ENCODE data around the gene ATAD3B. TPM values are rescaled to one million over a fixed set of nuclear protein-coding genes. Genes with fewer than 3 reads are reported as not detected.

ATAD3B gene
- total and polyA plus RNA-seq, 2 donors from 2014 or later = 13.3 to 28.8 TPM

DNA sequence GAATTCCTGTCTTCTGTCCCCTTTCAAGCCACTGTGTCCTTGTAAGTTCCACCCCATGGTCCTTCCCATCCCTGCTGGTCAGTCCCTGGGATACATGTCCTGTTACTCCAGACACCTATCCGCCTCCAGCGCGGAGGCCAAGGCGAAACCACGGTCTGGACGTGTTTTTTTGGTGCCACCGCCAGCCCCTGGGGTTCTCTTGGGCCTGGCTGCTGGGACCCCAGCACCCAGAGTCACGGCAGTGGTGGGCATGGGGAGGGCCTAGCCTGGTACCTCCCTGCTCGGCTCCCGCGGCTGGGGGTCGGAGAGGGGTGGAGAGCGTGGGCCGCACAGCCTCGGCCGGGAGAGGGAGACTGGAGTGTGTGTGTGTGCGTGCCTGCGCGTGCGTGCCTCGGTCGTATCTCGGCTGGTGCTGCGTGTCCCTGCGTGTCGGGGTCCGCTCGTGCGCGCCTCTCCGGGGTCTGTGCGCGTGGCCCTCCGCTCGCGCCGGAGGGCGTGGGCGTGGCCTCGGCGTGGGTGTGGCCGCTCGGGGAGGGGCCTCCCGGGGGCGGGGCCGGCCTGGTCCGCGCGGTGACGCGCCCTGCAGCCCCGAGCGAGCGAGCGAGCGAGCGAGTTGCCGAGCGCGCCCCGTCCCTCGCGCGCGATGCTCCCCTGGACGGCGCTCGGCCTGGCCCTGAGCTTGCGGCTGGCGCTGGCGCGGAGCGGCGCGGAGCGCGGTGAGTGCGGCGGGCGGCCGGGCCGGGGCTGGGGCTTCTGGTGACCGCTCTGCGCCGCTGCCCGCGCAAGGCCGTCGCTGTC, 36.3 kb upstream of the ATAD3B start, which contains the start of gene VWA1:
TSS of gene VWA1 (plus strand) at position 585 of the 798 bp plus-strand sequence. CDS start at position 644, 59 bp downstream.
- intact Hi-C loops (cut with DNase I) = no loop called here
- H3K27me3 ChIP-seq (ENCODE audit: control insufficient read depth, insufficient read depth, low read length) = no peaks in the 10 kb centered on the region
- peaks cover 0 to 46% (median 12%) of the 10 kb centered on the region in 3 donors for H3K4me1 ChIP-seq (ENCODE audit: control insufficient read depth in 2 of 3, insufficient read depth in 2 of 3, low read depth in 1 of 3, low read length in 3 of 3)
- TF ChIP-seq, protein P1, sequence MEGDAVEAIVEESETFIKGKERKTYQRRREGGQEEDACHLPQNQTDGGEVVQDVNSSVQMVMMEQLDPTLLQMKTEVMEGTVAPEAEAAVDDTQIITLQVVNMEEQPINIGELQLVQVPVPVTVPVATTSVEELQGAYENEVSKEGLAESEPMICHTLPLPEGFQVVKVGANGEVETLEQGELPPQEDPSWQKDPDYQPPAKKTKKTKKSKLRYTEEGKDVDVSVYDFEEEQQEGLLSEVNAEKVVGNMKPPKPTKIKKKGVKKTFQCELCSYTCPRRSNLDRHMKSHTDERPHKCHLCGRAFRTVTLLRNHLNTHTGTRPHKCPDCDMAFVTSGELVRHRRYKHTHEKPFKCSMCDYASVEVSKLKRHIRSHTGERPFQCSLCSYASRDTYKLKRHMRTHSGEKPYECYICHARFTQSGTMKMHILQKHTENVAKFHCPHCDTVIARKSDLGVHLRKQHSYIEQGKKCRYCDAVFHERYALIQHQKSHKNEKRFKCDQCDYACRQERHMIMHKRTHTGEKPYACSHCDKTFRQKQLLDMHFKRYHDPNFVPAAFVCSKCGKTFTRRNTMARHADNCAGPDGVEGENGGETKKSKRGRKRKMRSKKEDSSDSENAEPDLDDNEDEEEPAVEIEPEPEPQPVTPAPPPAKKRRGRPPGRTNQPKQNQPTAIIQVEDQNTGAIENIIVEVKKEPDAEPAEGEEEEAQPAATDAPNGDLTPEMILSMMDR (IDR thresholded peaks at IDR 0.05; ENCODE audit: borderline replicate concordance, extremely low read depth, insufficient read depth) = no peak
- FAIRE-seq = no peak
- peak; percentile 63 to 90 (median 84) for DNase-seq
- peak within 1 kb of the TSS in 2 of 3 donors; percentile 26 to 54 for H3K9ac ChIP-seq (ENCODE audit: low read length in 3 of 3)
- H3K9me3 ChIP-seq (ENCODE audit: control insufficient read depth in 2 of 3, insufficient read depth in 1 of 3, low read length in 3 of 3) = no peaks in the 10 kb centered on the region
- H3K4me3 ChIP-seq (ENCODE audit: low read length in 3 of 3) = peak within 1 kb of the TSS; percentile 31 to 55 (median 33)
- no peaks in the 10 kb centered on the region for H3K36me3 ChIP-seq (ENCODE audit: control insufficient read depth in 2 of 3, insufficient read depth in 3 of 3, low read length in 3 of 3)
- H3K27ac ChIP-seq (ENCODE audit: low read depth in 2 of 2, low read length in 2 of 2) = peak within 1 kb of the TSS; percentile 86 to 91

DNA sequence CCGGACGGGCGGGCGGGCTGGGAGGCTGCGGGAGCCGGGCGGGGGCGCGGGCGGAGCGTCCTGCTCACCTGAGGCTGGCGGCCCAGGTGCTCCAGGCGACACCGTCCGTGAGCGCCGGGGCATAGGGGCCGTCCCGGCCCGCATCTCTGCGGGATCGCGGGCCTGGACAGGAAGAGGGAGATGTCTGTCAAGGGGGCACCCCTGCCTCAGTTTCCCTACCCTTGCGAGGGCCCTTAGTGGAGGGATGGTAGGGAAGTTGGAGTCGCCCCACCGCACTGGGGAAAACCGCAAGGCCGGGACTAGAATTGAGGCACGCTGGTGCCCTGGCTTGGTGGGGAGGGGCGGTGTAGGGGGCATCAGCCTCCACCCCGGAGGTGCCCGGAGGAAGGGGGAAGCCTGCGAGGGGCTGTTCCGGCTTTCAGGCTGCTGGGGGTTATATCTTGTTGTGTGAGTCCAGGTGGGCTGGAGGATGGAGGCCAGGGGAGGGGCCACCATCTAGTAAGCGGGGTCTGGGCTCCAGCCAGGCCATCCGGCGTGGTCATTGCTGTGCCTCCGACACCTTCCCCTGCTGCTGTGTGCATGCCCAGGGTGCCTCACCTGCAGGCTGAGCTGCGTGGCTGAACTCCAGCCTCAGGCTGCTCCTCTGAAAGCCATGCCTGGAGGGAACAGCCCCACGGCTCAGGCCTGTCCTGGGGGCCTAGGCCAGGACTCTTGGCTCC, 35.5 kb upstream of the ATAD3B start:
- TF ChIP-seq, protein P1 (IDR thresholded peaks at IDR 0.05; ENCODE audit: borderline replicate concordance, extremely low read depth, insufficient read depth) = no peak
- peak overlapping the region; percentile 31 to 55 (median 33) for H3K4me3 ChIP-seq (ENCODE audit: low read length in 3 of 3)
- H3K9ac ChIP-seq (ENCODE audit: low read length in 3 of 3) = peak overlapping the region in 2 of 3 donors; percentile 26 to 54
- FAIRE-seq = no peak
- peak in 2 of 5 donors; percentile 69 to 75 for DNase-seq
- H3K4me1 ChIP-seq (ENCODE audit: control insufficient read depth in 2 of 3, insufficient read depth in 2 of 3, low read depth in 1 of 3, low read length in 3 of 3) = peaks cover 0 to 53% (median 12%) of the 10 kb centered on the region in 3 donors
- intact Hi-C loops (cut with DNase I) = no loop called here
- H3K36me3 ChIP-seq (ENCODE audit: control insufficient read depth in 2 of 3, insufficient read depth in 3 of 3, low read length in 3 of 3) = no peaks in the 10 kb centered on the region
- H3K27me3 ChIP-seq (ENCODE audit: control insufficient read depth, insufficient read depth, low read length) = no peaks in the 10 kb centered on the region
- no peaks in the 10 kb centered on the region for H3K9me3 ChIP-seq (ENCODE audit: control insufficient read depth in 2 of 3, insufficient read depth in 1 of 3, low read length in 3 of 3)
- no peak overlapping the region for H3K27ac ChIP-seq (ENCODE audit: low read depth in 2 of 2, low read length in 2 of 2)

DNA sequence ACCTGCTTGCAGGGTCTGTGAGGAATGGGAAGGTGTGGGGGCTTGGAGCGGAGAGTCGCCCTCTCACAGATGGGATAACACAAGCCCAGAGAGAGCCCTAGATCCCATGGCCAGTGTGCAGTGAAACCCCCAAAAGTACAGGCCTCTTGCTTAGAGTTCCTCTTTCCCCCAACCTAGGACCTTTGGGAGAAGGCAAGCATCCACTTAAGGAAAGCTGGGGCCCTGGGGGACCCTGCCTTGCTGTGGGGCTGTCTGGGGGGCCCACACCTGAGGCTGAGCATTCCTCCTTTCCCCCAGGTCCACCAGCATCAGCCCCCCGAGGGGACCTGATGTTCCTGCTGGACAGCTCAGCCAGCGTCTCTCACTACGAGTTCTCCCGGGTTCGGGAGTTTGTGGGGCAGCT, 34.9 kb upstream of the ATAD3B start:
- Histone ChIP-seq H3K36me3 (ENCODE audit: control insufficient read depth in 2 of 3, insufficient read depth in 3 of 3, low read length in 3 of 3) (no peaks in the 10 kb centered on the region), H3K9ac (ENCODE audit: low read length in 3 of 3) (peak overlapping the region in 1 of 3 donors; percentile 26), H3K27me3 (ENCODE audit: control insufficient read depth, insufficient read depth, low read length) (no peaks in the 10 kb centered on the region), H3K9me3 (ENCODE audit: control insufficient read depth in 2 of 3, insufficient read depth in 1 of 3, low read length in 3 of 3) (no peaks in the 10 kb centered on the region), H3K27ac (ENCODE audit: low read depth in 2 of 2, low read length in 2 of 2) (no peak overlapping the region), H3K4me3 (ENCODE audit: low read length in 3 of 3) (peak overlapping the region in 2 of 3 donors; percentile 31 to 55), H3K4me1 (ENCODE audit: control insufficient read depth in 2 of 3, insufficient read depth in 2 of 3, low read depth in 1 of 3, low read length in 3 of 3) (peaks cover 0 to 51% (median 12%) of the 10 kb centered on the region in 3 donors)
- intact Hi-C loops (cut with DNase I) = no loop called here
- FAIRE-seq (no peak), DNase-seq (no peak)
- TF ChIP-seq, protein P1 (IDR thresholded peaks at IDR 0.05; ENCODE audit: borderline replicate concordance, extremely low read depth, insufficient read depth) = no peak
